NCI-H128 (cell line): Measurements from ENCODE around the gene BEX4.
A peak's percentile ranks its signal among the peaks of the same experiment; 100 is the strongest.
"Not testable (repeated sequence)": the region's sequence is repeated elsewhere in the genome, so short reads cannot be mapped to it uniquely, and the experiment has no call there.

Source experiments
- DNase-seq: peaks from one replicate; lab custom pipeline; 2025; ENCODE audit not compliant: unreplicated experiment; lab: John Stamatoyannopoulos, UW

Gene BEX4, protein sequence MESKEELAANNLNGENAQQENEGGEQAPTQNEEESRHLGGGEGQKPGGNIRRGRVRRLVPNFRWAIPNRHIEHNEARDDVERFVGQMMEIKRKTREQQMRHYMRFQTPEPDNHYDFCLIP

DNA sequence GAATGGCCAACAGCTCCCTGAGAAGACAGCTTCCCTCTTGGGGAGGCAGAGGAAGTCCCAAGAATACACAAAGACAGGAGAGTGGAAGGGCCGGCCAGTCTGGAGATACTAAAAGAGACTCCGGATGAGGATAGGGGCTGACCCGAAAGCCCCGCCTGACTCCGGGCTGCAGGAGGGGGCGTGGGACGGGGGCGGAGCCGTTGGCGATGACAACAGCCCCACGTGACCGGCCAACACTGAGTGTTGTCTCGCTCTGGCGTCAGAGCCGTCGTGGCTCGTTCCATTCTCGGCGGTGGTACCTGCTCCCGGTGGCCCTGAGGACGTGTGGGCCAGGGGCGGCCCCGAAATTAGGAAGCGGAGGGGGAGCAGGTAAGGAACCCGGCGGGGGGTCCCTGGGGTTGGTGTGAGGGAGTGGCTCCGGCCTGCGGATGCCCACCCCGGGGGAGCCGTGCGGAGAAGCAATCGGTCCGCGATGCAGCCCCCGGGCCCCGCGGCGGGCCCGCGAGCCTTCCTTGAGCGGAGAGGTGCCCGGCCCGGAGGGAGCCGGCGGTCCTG, at the start of gene BEX4:
Gene BEX4, plus strand, starts transcription at position 239 of the 555 bp plus-strand sequence. CDS start 1,046 bp downstream, outside the sequence.
- peak; percentile 58 for DNase-seq

GRCh38 chrX:103170216-103170615, 44.7 kb upstream of the BEX4 start:
- no peak for DNase-seq

DNA sequence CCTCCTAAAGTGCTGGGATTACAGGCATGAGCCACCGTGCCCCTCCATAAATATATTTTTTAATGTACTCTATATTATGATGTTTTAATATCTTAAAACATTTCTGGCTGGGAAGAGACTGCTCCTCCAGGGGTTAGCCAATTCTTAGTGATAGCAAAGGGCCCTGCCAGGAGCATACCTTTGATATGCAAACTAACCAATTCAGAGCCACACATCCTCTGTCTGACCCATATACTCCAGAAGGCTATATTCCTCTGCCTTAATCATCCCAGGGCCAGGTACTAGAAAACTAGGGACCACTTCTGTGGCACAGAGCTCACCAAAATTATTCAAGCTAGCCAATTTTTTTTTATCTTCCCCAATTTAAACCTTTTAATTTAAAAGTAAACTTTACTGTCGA, 43.6 kb upstream of the BEX4 start:
- DNase-seq = no peak

GRCh38 chrX:103175256-103175655, 39.7 kb upstream of the BEX4 start:
- not testable (repeated sequence) for DNase-seq

- DNase-seq = peak; percentile 6
Measured at GRCh38 chrX:103175944-103176753, 38.8 kb upstream of the BEX4 start.

DNA sequence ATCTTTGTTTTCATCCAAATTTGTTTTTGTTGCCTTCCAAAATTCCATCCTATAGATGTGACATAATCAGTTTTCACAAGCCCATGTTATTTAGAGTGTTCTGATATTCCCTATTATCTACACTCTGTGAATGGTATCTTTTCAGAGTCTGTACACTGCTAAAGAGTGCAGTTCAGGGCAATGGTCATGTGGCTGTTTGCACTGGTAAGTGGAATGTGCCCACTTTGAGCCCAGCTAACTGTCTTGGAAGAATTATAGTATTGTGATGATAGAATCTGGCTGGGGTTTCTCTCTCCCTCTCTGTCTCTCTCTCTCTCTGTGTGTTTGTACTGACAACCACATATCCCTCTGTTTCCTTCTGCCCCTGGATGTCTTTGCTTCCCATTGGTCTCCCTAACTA, 37.4 kb upstream of the BEX4 start:
- DNase-seq = no peak

DNA sequence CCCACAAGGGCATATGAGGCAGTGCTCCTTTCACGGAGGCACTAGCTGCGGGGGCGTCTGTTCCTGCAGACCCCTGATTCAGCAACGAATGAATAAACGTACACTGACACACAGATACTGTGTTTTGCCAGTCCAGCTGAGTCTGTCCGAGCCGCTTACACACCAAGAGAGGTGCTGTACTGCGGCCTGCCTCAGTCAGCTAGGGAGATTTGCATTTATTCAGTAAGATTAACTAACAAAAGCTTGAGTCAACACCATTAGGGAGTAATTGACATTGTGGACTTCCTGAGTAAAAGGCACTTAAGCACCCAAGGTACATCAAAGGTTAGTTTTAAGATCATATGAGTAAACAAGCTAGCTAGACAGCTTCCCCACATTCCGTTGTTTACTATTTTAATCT, 31.0 kb upstream of the BEX4 start:
- no peak for DNase-seq

GRCh38 chrX:103187953-103188475, 26.9 kb upstream of the BEX4 start:
- DNase-seq = no peak

DNA sequence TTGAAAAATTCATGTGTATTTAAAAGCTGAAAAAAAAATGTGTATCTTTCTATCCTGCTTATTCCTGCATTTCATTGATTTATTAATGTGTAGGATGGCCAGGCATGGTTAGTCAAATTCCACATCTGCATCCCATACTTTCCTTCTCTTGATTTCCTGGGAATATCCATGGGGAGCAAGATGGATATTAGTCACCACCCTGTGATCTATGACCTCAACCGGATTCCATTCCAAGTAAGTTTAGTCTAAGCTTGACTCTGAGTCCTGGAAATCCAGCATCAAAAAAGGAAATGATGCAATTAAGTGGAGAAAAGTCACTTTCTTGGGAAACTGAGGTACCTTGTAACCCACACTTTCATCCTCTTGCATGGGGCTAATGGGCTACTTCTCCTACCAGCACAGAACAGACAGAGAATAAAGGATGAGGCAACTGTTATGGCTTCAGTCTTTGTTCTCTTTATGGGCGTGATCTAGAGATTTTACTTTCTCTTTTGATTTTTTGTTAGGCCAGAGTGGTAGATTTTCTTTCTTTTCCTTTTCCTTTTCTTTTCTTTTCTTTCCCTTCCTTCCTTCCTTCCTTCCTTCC, 17.1 kb upstream of the BEX4 start:
- no peak for DNase-seq

DNA sequence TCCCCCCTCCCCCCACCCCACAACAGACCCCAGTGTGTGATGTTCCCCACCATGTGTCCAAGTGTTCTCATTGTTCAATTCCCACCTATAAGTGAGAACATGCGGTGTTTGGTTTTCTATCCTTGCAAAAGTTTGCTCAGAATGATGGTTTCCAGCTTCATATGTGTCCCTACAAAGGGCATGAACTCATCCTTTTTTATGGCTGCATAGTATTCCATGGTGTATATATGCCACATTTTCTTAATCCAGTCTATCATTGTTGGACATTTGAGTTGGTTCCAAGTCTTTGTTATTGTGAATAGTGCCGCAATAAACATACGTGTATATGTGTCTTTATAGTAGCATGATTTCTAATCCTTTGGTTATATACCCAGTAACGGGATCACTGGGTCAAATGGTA, 16.2 kb upstream of the BEX4 start:
- not testable (repeated sequence) for DNase-seq

DNA sequence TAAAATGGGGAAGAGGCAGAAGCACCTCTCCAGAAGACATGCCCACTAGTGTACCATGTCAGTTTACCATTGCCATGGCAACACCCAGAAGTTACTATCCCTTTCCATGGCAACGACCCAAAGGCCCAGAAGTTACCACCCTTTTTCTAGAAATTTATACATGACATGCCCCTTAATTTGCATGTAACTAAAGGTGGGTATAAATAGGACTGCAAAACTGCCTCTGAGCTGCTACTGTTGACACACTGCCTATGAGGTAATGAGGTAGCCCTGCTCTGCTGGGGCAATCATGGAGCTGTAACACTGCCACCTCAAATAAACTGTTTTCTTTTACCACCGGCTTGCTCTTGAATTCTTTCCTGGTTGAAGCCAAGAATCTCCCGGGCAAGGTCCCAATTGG, 13.9 kb upstream of the BEX4 start:
- no peak for DNase-seq

GRCh38 chrX:103210056-103210455, 4.9 kb upstream of the BEX4 start:
- no peak for DNase-seq

DNA sequence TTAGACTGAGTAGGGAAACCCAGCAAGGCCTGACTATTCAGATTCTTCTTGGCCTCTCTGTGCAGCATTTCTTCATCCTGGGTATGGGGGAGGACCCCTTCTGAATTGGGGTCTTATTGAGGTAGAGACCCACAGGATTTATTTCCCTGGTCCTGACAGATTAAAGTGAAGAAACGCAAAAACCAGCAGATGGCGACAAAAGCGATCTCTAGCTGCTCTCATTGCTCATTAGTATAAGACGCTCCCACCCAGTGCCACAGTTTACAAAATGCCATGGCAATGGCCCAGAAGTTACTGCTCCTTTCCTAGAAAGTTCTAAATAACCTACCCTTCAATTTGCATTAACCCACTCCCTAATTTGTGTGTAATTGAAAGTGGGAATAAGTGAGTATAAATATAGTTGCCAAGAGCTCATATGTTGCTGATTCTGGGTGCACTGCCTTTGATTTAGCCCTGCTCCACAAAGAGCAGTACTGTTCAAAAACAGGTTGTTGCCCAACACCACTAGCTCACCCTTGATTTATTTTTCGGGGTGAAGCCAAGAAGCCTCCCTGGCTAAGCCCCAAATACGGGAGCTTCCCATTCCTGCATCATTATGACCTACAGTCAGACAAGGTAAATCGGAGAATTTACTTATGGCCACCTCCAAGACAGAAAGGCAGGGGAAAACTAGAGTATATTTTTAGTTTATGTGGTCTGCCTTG, 3.7 kb upstream of the BEX4 start:
- DNase-seq = peak; percentile 0

GRCh38 chrX:103212749-103213457, 2.0 kb upstream of the BEX4 start:
- DNase-seq = no peak

DNA sequence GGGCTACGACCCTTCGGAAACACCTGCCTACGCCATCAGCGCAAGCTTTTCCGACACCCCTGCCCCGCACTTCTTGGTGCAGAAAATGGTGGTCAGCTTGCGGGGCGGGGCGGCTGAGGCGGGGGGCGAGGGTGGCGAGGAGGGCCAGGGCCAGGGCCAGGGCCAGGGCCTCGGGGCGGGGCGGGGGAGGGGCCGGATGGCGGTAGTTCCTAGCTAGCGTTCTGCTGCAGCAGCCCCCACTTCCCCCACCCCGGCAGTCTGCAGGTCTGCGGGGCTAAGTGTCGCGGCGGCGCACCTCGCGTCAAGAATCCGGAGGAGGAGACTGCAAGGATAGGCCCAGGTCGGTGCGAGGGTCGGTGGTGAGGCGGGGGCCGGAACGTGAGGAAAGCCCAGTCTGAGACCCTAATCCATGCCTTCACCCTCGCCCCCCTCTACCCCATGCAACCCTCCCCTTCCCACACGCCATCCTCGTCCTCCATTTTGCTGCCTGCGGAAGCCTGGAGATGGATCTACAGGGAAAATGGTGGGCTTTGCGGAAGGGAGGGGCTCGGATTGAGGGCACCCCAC, 600 bp downstream of the BEX4 start:
- peak; percentile 7 for DNase-seq

DNA sequence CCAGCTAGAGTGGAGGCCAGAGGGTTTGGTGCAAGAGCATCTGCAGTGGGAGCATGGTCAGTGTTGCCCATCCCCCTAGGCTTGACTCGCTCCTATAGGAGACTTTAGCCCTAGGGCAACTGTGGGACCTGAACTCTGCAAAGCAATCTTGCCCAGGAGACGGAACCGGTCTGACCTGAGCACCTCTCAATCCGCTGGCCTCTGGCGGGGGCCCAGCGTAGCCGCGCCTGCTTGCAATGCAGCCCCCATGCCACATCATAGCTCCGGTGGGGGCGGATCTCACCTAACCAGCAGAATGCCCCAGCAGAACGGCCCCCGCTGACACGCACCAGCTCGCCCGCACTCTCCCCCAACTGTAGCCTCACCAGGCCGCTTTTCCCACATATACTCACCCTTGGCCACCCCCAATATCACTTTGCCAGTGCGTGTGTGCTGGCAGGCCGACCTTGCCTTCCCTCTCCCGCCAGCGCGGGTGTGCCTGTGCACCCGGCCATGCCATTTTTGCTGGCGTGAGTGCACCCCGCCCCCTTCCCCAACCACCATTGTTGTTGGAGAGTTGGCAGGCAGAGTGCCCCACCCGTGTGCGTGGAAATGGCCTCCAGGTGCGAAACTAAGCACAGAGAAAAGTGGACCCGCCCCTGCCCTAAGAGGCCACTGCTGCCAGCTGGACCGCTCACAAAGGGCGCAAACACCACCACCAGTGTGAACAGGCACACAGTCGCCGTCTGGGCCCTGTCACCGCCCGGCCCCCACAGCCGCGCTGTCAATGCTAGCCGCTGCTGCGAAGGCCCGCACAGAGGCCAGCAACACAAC, 5.8 kb downstream of the BEX4 start:
- DNase-seq = no peak

DNA sequence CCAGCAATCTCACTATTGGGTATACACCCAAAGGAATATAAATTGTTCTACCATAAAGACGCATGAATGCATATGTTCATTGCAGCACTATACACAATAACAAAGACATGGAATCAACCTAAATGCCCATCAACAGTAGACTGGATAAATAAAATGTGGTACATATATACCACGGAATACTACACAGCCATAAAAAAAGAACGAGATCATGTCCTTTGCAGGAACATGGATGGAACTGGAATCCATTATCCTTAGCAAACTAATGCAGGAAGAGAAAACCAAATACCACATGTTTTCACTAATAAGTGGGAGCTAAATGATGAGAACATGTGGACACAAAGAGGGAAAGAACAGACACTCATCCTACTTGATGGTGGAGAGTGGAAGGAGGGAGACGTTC, 11.0 kb downstream of the BEX4 start:
- not testable (repeated sequence) for DNase-seq

GRCh38 chrX:103233263-103233662, 18.4 kb downstream of the BEX4 start:
- no peak for DNase-seq

DNA sequence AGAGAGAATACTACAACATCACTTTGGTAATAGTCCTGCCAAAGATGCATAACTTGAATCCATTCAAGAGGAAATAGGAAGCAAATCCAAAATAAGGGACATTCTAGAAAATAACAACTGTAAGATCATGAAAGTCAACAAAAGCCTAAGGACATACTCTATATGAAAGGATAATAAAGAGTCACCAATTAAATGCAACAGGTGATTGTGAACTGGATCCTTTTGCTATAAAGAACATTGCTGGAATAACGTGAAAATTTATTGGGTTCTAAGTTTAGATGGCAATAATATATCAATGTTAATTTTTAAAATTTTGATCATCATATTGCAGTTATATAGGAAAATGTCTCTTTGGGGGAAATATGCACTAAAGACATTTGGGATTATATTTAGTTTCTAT, 20.0 kb downstream of the BEX4 start:
- DNase-seq = no peak
